Stomach (tissue), 4 donors: ENCODE measurements around the gene NKAIN2.

Experiments
- POLR2A ChIP-seq, 4 donors: fragments of 450-650 bp; IDR thresholded peaks; one replicate each; pipeline ENCODE4 v1.6.1; 2016; ENCODE audit warnings: antibody characterized with exemption in 4 of 4, control low read depth in 2 of 4, mild to moderate bottlenecking in 1 of 4, moderate library complexity in 1 of 4
- POLR2AphosphoS5 ChIP-seq, 3 donors: sonication (generic); formaldehyde crosslinking; IDR thresholded peaks; one replicate each; pipeline ENCODE4 v1.6.1; 2016; ENCODE audit warnings: antibody characterized with exemption in 3 of 3
- TF ChIP-seq, protein P1 (sequence below), 7 experiments: fragments of 450-650 bp in 4 of 7; fragments of 200-600 bp in 3 of 7; sonication (generic) in 3 of 7; IDR thresholded peaks; one replicate each; pipeline ENCODE4 v1.5.1; 2016 to 2019; ENCODE audit warnings: antibody characterized with exemption in 7 of 7, control low read depth in 2 of 7, mild to moderate bottlenecking in 1 of 7

- TF ChIP-seq, protein P1, sequence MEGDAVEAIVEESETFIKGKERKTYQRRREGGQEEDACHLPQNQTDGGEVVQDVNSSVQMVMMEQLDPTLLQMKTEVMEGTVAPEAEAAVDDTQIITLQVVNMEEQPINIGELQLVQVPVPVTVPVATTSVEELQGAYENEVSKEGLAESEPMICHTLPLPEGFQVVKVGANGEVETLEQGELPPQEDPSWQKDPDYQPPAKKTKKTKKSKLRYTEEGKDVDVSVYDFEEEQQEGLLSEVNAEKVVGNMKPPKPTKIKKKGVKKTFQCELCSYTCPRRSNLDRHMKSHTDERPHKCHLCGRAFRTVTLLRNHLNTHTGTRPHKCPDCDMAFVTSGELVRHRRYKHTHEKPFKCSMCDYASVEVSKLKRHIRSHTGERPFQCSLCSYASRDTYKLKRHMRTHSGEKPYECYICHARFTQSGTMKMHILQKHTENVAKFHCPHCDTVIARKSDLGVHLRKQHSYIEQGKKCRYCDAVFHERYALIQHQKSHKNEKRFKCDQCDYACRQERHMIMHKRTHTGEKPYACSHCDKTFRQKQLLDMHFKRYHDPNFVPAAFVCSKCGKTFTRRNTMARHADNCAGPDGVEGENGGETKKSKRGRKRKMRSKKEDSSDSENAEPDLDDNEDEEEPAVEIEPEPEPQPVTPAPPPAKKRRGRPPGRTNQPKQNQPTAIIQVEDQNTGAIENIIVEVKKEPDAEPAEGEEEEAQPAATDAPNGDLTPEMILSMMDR (IDR thresholded peaks at IDR 0.05): no peak
- TF ChIP-seq POLR2AphosphoS5 (IDR thresholded peaks at IDR 0.05) (no peak), POLR2A (IDR thresholded peaks at IDR 0.05) (no peak)
Observed at GRCh38 chr6:124273701-124274100, 470.0 kb downstream of the NKAIN2 start.
